T-cell (primary cell): ENCODE measurements around the gene SH2D3C. TPM values are rescaled to one million over a fixed set of nuclear protein-coding genes. Genes with fewer than 3 reads are reported as not detected.
A peak's percentile ranks its signal among the peaks of the same experiment; 100 is the strongest.

Source experiments
- ATAC-seq, 4 experiments: fragments of 200-7000 bp in 3 of 4; fragments of 150-1000 bp in 1 of 4; cut with Tn5 transposase; replicated peaks in 1 of 4; 1 replicate in 3 of 4; 2 replicates in 1 of 4; pipeline ENCODE4 v1.10.0; 2021; ENCODE audit warnings: moderate library complexity in 3 of 4, mild to moderate bottlenecking in 2 of 4, moderate number of reproducible peaks in 1 of 4
- CTCF ChIA-PET, 2 donors: fragments of 300-600 bp; sonication (Branson Sonifier 250); formaldehyde crosslinking; loops; one replicate each; lab custom pipeline; 2022; ENCODE audit warnings: antibody characterized with exemption in 2 of 2; lab: Charles Lee
- POLR2A ChIA-PET, 2 donors: fragments of 300-600 bp; sonication (Branson Sonifier 250); formaldehyde crosslinking; loops; one replicate each; lab custom pipeline; 2022; ENCODE audit warnings: antibody characterized with exemption in 2 of 2; lab: Charles Lee
- DNase-seq, 35 experiments: peaks; one replicate each; pipeline versions ENCODE4 v3.0.0 to v3.0.0-alpha.2; 2013 to 2023
- H3K27ac ChIP-seq: one replicate; pipeline ENCODE4 v1.5.1; 2013; ENCODE audit warnings: low read length
- H3K27me3 ChIP-seq, 2 experiments: replicated peaks in 1 of 2; 1 replicate in 1 of 2; 2 replicates in 1 of 2; pipeline versions ENCODE4 v1.6.1 to v1.7.0; 2013; ENCODE audit warnings: low read length in 1 of 2, mixed read lengths in 1 of 2; ENCODE audit not compliant: control insufficient read depth in 2 of 2, insufficient read depth in 2 of 2; ENCODE audit errors: extremely low read depth in 1 of 2
- H3K36me3 ChIP-seq, 2 donors: 1 replicate in 1 of 2; 2 replicates in 1 of 2; pipeline versions ENCODE4 v1.6.1 to v1.7.0; 2013; ENCODE audit warnings: low read length in 1 of 2; ENCODE audit not compliant: control insufficient read depth in 2 of 2, insufficient read depth in 1 of 2; ENCODE audit errors: extremely low read depth in 1 of 2
- H3K4me1 ChIP-seq, 2 experiments: 1 replicate in 1 of 2; 2 replicates in 1 of 2; pipeline versions ENCODE4 v1.6.1 to v1.7.0; 2013; ENCODE audit warnings: low read length in 2 of 2, mixed read lengths in 1 of 2; ENCODE audit not compliant: insufficient read depth in 2 of 2, control insufficient read depth in 1 of 2; ENCODE audit errors: extremely low read depth in 1 of 2
- H3K4me3 ChIP-seq, 2 donors: 1 replicate in 1 of 2; 2 replicates in 1 of 2; pipeline versions ENCODE4 v1.5.1 to v1.7.0; 2013; ENCODE audit warnings: mild to moderate bottlenecking in 2 of 2, low read length in 1 of 2, moderate library complexity in 1 of 2; ENCODE audit not compliant: control insufficient read depth in 1 of 2; ENCODE audit errors: extremely low read depth in 1 of 2
- H3K9me3 ChIP-seq: 2 replicates; pipeline ENCODE4 v1.7.0; 2013
- H3K27ac Mint-ChIP-seq, 2 donors: one replicate each; pipeline ENCODE4 v1.8.0; 2020 to 2021; ENCODE audit warnings: mild to moderate bottlenecking in 2 of 2, mixed read lengths in 2 of 2
- H3K27me3 Mint-ChIP-seq, 2 donors: one replicate each; pipeline ENCODE4 v1.8.0; 2021 to 2022; ENCODE audit warnings: mixed read lengths in 2 of 2
- H3K36me3 Mint-ChIP-seq: one replicate; pipeline ENCODE4 v1.8.0; 2021; ENCODE audit warnings: mixed read lengths
- H3K4me1 Mint-ChIP-seq, 3 donors: one replicate each; pipeline ENCODE4 v1.8.0; 2020 to 2022; ENCODE audit warnings: mixed read lengths in 3 of 3, mild to moderate bottlenecking in 1 of 3
- H3K4me3 Mint-ChIP-seq, 3 donors: one replicate each; pipeline ENCODE4 v1.8.0; 2020 to 2022; ENCODE audit warnings: mild to moderate bottlenecking in 3 of 3, mixed read lengths in 3 of 3, moderate library complexity in 3 of 3
- H3K9me3 Mint-ChIP-seq, 3 donors: one replicate each; pipeline ENCODE4 v1.8.0; 2020 to 2022; ENCODE audit warnings: mixed read lengths in 3 of 3
- WGBS: methylation state at CpG from one replicate; pipeline ENCODE4 v1.1.5; 2013; ENCODE audit warnings: missing lambda C conversion rate; ENCODE audit not compliant: insufficient coverage; 5-methylcytosine and 5-hydroxymethylcytosine counted together
- total RNA-seq, 35 experiments: library from RNA in 6 of 35; stranded (reverse) in 6 of 35; fragments of 120-200 nt in 1 of 35; gene quantifications; one replicate each; pipeline versions ENCODE4 v1.2.1 to v1.2.4 and lab custom pipeline; 2013 to 2026

SH2D3C gene
- total RNA-seq, 5 donors from 2014 or later (not counting 1 experiment from before 2014, with no cell fraction given): 31.6 to 48.7 (median 47.7) TPM

DNA sequence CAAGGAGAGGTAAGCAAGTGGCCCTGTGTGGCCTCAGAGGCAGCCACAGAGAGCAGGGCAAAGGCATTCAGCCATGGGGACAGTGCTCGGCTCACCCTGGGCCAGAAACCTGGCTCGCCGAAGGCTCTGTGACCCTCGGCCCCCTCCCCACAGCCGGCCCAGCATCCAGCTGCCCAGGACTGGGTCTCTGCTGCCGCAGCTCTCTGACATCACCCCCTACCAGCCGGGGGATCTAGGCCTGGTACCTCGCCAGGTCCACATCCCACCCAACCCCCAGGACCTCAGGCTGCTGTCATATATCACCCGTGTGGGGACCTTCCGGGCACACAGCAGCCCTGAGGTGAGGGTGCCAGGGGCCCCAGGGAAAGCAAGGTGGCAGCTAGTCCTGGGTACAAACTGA is 65.6 kb downstream of the SH2D3C start:
- WGBS: 94% methylated on average over 7 of the region's 10 CpGs
- no peak overlapping the region for H3K27ac Mint-ChIP-seq
- POLR2A ChIA-PET: interaction anchor here in 1 of 2 donors (0.6 kb wide), 1 partner anchor 101 kb away, joined by 4 read pairs; no protein-coding TSS in a partner anchor

DNA sequence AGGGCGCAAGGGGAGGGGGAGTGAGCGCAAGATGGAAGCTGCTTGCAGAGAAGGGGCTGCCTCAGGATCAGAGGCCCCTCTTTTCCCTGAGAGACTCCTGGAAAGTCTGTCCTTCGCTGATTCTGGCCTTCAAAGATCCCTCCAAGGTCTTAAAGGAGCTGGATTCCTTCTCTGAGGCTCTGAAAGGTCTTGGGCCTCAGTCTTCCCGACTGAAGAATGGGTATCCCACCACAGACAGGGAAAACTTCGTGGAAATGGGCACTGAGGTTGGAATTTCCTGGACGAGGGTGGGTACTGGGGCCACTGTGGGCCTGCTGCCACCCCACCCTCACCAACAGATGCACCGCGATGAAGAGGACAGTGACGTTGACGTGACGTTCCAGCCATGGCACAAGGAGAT is 66.1 kb downstream of the SH2D3C start:
- no peaks in the 10 kb centered on the region for H3K36me3 Mint-ChIP-seq
- DNase-seq (no peak), ATAC-seq (no peak)
- Histone ChIP-seq H3K27me3 (no peaks in the 10 kb centered on the region), H3K27ac (no peak overlapping the region), H3K9me3 (no peaks in the 10 kb centered on the region), H3K4me1 (peaks cover 7 to 50% of the 10 kb centered on the region in 2 experiments), H3K36me3 (peaks cover 0 to 4% of the 10 kb centered on the region in 2 donors), H3K4me3 (no peak overlapping the region)
- WGBS: 93% methylated on average over 8 of the region's 11 CpGs
- H3K9me3 Mint-ChIP-seq: no peaks in the 10 kb centered on the region
- peaks cover 32 to 47% (median 32%) of the 10 kb centered on the region in 3 donors for H3K4me1 Mint-ChIP-seq
- CTCF ChIA-PET: interaction anchor here in 1 of 2 donors (0.6 kb wide), 1 partner anchor 204 kb away, joined by 3 read pairs; the partner anchor contains the start of gene ST6GALNAC4
- peak overlapping the region in 1 of 3 donors; percentile 31 for H3K4me3 Mint-ChIP-seq
- POLR2A ChIA-PET: no interaction called here
- H3K27ac Mint-ChIP-seq: no peak overlapping the region
- H3K27me3 Mint-ChIP-seq: no peaks in the 10 kb centered on the region

More for the DNA sequence above, 65.6 kb downstream of the SH2D3C start:
- peaks cover 27 to 42% (median 27%) of the 10 kb centered on the region in 3 donors for H3K4me1 Mint-ChIP-seq
- no peaks in the 10 kb centered on the region for H3K27me3 ChIP-seq
- H3K27me3 Mint-ChIP-seq: no peaks in the 10 kb centered on the region
- H3K4me3 Mint-ChIP-seq: no peak overlapping the region
- CTCF ChIA-PET: interaction anchor here in 1 of 2 donors (0.6 kb wide), 1 partner anchor 204 kb away, joined by 3 read pairs; the partner anchor contains the start of gene ST6GALNAC4
- no peaks in the 10 kb centered on the region for H3K9me3 ChIP-seq
- DNase-seq: no peak
- peaks cover 0 to 4% of the 10 kb centered on the region in 2 donors for H3K36me3 ChIP-seq
- no peak overlapping the region for H3K4me3 ChIP-seq
- H3K27ac ChIP-seq: no peak overlapping the region
- H3K36me3 Mint-ChIP-seq: no peaks in the 10 kb centered on the region
- ATAC-seq: no peak
- H3K4me1 ChIP-seq: peaks cover 7 to 50% of the 10 kb centered on the region in 2 experiments
- no peaks in the 10 kb centered on the region for H3K9me3 Mint-ChIP-seq

GRCh38 chr9:127711831-127712274 is 66.6 kb downstream of the SH2D3C start:
- Mint-ChIP-seq H3K36me3 (no peaks in the 10 kb centered on the region), H3K4me1 (peaks cover 34 to 52% (median 36%) of the 10 kb centered on the region in 3 donors), H3K27ac (no peak overlapping the region), H3K4me3 (no peak overlapping the region), H3K27me3 (no peaks in the 10 kb centered on the region), H3K9me3 (no peaks in the 10 kb centered on the region)
- CTCF ChIA-PET: no interaction called here
- Histone ChIP-seq H3K9me3 (no peaks in the 10 kb centered on the region), H3K27ac (no peak overlapping the region), H3K36me3 (peaks cover 0 to 4% of the 10 kb centered on the region in 2 donors), H3K27me3 (no peaks in the 10 kb centered on the region), H3K4me1 (peaks cover 7 to 50% of the 10 kb centered on the region in 2 experiments), H3K4me3 (no peak overlapping the region)
- DNase-seq (no peak), ATAC-seq (no peak)
- POLR2A ChIA-PET: no interaction called here
- WGBS: 98% methylated on average over 9 of the region's 11 CpGs

GRCh38 chr9:127711226-127711701 is 67.2 kb downstream of the SH2D3C start:
- ChIA-PET POLR2A (no interaction called here), CTCF (no interaction called here)
- ATAC-seq: no peak
- Histone ChIP-seq H3K36me3 (peaks cover 0 to 4% of the 10 kb centered on the region in 2 donors), H3K27me3 (no peaks in the 10 kb centered on the region), H3K4me3 (no peak overlapping the region), H3K9me3 (no peaks in the 10 kb centered on the region), H3K4me1 (peaks cover 7 to 46% of the 10 kb centered on the region in 2 experiments), H3K27ac (no peak overlapping the region)
- H3K9me3 Mint-ChIP-seq: no peaks in the 10 kb centered on the region
- WGBS: 16% methylated on average over 8 of the region's 9 CpGs
- H3K36me3 Mint-ChIP-seq: no peaks in the 10 kb centered on the region
- H3K27ac Mint-ChIP-seq: peak overlapping the region; percentile 22 to 31
- peaks cover 33 to 52% (median 35%) of the 10 kb centered on the region in 3 donors for H3K4me1 Mint-ChIP-seq
- no peak for DNase-seq
- no peak overlapping the region for H3K4me3 Mint-ChIP-seq
- no peaks in the 10 kb centered on the region for H3K27me3 Mint-ChIP-seq

DNA sequence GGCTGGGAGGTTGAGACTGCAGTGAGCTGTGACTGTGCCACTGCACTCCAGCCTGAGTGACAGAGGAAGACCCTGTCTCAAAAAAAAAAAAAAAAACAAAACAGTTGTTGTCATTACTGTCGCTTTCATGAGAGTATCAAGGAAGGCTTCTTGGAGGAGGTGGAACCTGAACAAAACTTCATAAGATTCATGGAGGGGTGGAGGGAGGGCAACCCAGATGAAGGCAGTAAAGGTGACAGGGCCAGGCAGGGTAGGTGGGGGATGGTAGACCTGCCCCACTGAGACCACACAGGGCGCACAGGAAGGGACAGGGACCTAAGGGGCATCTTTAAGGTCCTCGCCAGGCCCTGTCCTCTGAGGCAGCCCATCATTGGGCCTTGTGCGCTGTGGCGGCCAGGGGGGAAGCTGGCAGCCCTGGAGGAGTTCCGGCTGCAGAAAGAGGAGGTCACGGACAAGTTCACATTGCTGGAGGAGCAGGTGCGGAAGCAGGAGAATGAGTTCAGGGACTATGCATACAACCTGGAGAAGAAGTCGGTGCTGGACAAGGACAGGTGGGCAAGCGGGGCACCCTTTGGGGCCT is 68.2 kb downstream of the SH2D3C start:
- Histone ChIP-seq H3K4me1 (peaks cover 4 to 41% of the 10 kb centered on the region in 2 experiments), H3K4me3 (no peak overlapping the region), H3K27ac (no peak overlapping the region), H3K27me3 (no peaks in the 10 kb centered on the region), H3K9me3 (no peaks in the 10 kb centered on the region), H3K36me3 (peaks cover 0 to 4% of the 10 kb centered on the region in 2 donors)
- Mint-ChIP-seq H3K4me3 (no peak overlapping the region), H3K4me1 (peaks cover 25 to 44% (median 26%) of the 10 kb centered on the region in 3 donors), H3K27ac (peak overlapping the region in 1 of 2 donors; percentile 57), H3K36me3 (no peaks in the 10 kb centered on the region), H3K9me3 (no peaks in the 10 kb centered on the region), H3K27me3 (no peaks in the 10 kb centered on the region)
- POLR2A ChIA-PET: no interaction called here
- CTCF ChIA-PET: no interaction called here
- 96% methylated on average over 9 of the region's 10 CpGs for WGBS
- no peak for ATAC-seq
- no peak for DNase-seq

DNA sequence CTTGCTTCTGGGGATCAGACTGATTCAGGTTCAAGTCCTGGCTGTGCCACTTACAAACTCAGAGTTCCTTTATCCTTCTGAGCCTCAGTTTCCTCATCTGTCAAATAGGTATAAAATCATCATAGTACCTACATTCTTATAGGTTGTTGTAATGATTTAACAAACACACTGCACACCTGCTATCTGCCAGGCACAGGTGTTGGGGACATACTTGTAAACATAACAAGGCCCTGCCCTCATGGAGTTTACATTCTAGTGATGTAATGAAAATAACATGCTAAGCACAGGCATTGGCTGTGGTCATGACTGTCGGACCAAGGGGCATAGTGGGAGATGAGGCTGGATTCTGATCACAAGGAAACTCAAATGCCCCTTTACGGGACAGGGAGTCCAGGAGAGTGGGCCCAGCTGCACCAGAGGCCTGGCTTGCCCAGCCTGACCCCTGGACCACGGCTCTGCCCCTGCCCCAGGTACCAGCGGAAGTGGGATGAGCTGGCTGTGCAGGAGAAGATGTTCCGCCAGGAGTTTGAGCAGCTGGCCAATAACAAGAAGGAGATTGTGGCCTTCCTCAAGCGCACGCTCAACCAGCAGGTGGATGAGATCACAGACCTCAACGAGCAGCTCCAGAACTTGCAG is 69.4 kb downstream of the SH2D3C start:
- Mint-ChIP-seq H3K27me3 (no peaks in the 10 kb centered on the region), H3K4me1 (peaks cover 22 to 38% (median 23%) of the 10 kb centered on the region in 3 donors), H3K36me3 (no peaks in the 10 kb centered on the region), H3K9me3 (no peaks in the 10 kb centered on the region), H3K4me3 (no peak overlapping the region), H3K27ac (no peak overlapping the region)
- ChIA-PET POLR2A (no interaction called here), CTCF (no interaction called here)
- DNase-seq (no peak), ATAC-seq (no peak)
- Histone ChIP-seq H3K4me3 (no peak overlapping the region), H3K36me3 (peaks cover 0 to 4% of the 10 kb centered on the region in 2 donors), H3K9me3 (no peaks in the 10 kb centered on the region), H3K4me1 (peaks cover 0 to 34% of the 10 kb centered on the region in 2 experiments), H3K27me3 (no peaks in the 10 kb centered on the region), H3K27ac (no peak overlapping the region)
- WGBS: 91% methylated on average over 8 of the region's 8 CpGs
